Stimulated activated CD4-positive, alpha-beta T cell treated with anti-CD3 and anti-CD28 coated beads, Interleukin-12 subunit alpha, Interleukin-12 subunit beta, amount 100 ng/mL, for 48 hours (primary cell): ENCODE results near the gene DMD.

Source experiments
- DNase-seq, 3 donors: peaks; one replicate each; pipeline ENCODE4 v3.0.0-alpha.2; 2020; ENCODE audit warnings: low read depth in 2 of 3, low spot score in 1 of 3

Gene DMD

GRCh38 chrX:31376408-31377022 is 1834.8 kb downstream of the DMD start:
- DNase-seq = no peak

GRCh38 chrX:31374786-31375185 is 1836.6 kb downstream of the DMD start:
- no peak for DNase-seq

GRCh38 chrX:31371956-31372355 is 1839.4 kb downstream of the DMD start:
- no peak for DNase-seq

- no peak for DNase-seq
Observed at GRCh38 chrX:31367816-31368215, 1843.5 kb downstream of the DMD start.

- DNase-seq = no peak
Observed at GRCh38 chrX:31366041-31366440, 1845.3 kb downstream of the DMD start.

- DNase-seq = no peak
Observed at GRCh38 chrX:31356275-31357212, 1854.8 kb downstream of the DMD start.

- no peak for DNase-seq
Observed at GRCh38 chrX:31355206-31355955, 1856.0 kb downstream of the DMD start.

- no peak for DNase-seq
Observed at GRCh38 chrX:31353095-31353494, 1858.3 kb downstream of the DMD start.

- no peak for DNase-seq
Observed at GRCh38 chrX:31350808-31351074, 1860.6 kb downstream of the DMD start.

- no peak for DNase-seq
Observed at GRCh38 chrX:31349515-31349914, 1861.8 kb downstream of the DMD start.

- no peak for DNase-seq
Observed at GRCh38 chrX:31340587-31340986, 1870.8 kb downstream of the DMD start.

- DNase-seq = no peak
Observed at GRCh38 chrX:31338991-31339350, 1872.4 kb downstream of the DMD start.

GRCh38 chrX:31337332-31337731 is 1874.0 kb downstream of the DMD start:
- no peak for DNase-seq

GRCh38 chrX:31336419-31336818 is 1874.9 kb downstream of the DMD start:
- DNase-seq = no peak

- DNase-seq = no peak
Observed at GRCh38 chrX:31334997-31335396, 1876.4 kb downstream of the DMD start.

GRCh38 chrX:31333165-31333831 is 1878.1 kb downstream of the DMD start:
- DNase-seq = no peak

- DNase-seq = no peak
Observed at GRCh38 chrX:31331928-31332327, 1879.4 kb downstream of the DMD start.

- DNase-seq = no peak
Observed at GRCh38 chrX:31331015-31331414, 1880.3 kb downstream of the DMD start.

- no peak for DNase-seq
Observed at GRCh38 chrX:31329298-31329697, 1882.1 kb downstream of the DMD start.

- no peak for DNase-seq
Observed at GRCh38 chrX:31323658-31324057, 1887.7 kb downstream of the DMD start.

- no peak for DNase-seq
Observed at GRCh38 chrX:31320740-31321139, 1890.6 kb downstream of the DMD start.

- DNase-seq = no peak
Observed at GRCh38 chrX:31319586-31319985, 1891.8 kb downstream of the DMD start.
